Adrenal gland (tissue), 12 donors: Measurements from ENCODE around the gene PRKAR1B. TPM values are rescaled to one million over a fixed set of nuclear protein-coding genes. Genes with fewer than 3 reads are reported as not detected.
A peak's percentile ranks its signal among the peaks of the same experiment; 100 is the strongest.

ENCODE experiments used
- DNase-seq, 7 donors: peaks; one replicate each; pipeline ENCODE4 v3.0.0-alpha.2; 2019 to 2020
- H3K27ac ChIP-seq, 5 donors: fragments of 200-600 bp; sonication (generic) in 4 of 5; 1 replicate in 3 of 5; 2 replicates in 2 of 5; pipeline versions ENCODE4 v1.5.1 to v1.8.0; 2016 to 2020; ENCODE audit warnings: mild to moderate bottlenecking in 1 of 5
- H3K27me3 ChIP-seq: fragments of 200-600 bp; 2 replicates; pipeline ENCODE4 v1.8.0; 2021
- H3K36me3 ChIP-seq, 2 donors: fragments of 200-600 bp; replicated peaks in 1 of 2; 1 replicate in 1 of 2; 2 replicates in 1 of 2; pipeline versions ENCODE4 v1.5.1 to v1.8.0; 2018 to 2022
- H3K4me1 ChIP-seq, 2 donors: fragments of 200-600 bp; replicated peaks in 1 of 2; 1 replicate in 1 of 2; 2 replicates in 1 of 2; pipeline versions ENCODE4 v1.5.1 to v1.8.0; 2018 to 2021
- H3K4me3 ChIP-seq, 4 donors: fragments of 200-600 bp; sonication (generic) in 3 of 4; one replicate each; pipeline ENCODE4 v1.5.1; 2016 to 2018
- H3K9me3 ChIP-seq, 3 donors: fragments of 200-600 bp; sonication (generic) in 1 of 3; replicated peaks in 1 of 3; 1 replicate in 2 of 3; 2 replicates in 1 of 3; pipeline versions ENCODE4 v1.5.1 to v1.8.0; 2016 to 2021
- CTCF ChIP-seq, 6 experiments: fragments of 450-650 bp in 4 of 6; fragments of 200-600 bp in 2 of 6; sonication (generic) in 1 of 6; IDR thresholded peaks; 1 replicate in 5 of 6; 2 replicates in 1 of 6; pipeline versions ENCODE4 v1.5.1 to v1.8.0; 2016 to 2021; ENCODE audit warnings: antibody characterized with exemption in 6 of 6, mild to moderate bottlenecking in 2 of 6, moderate library complexity in 1 of 6
- POLR2A ChIP-seq, 2 donors: fragments of 450-650 bp; IDR thresholded peaks; one replicate each; pipeline ENCODE4 v1.6.1; 2017; ENCODE audit warnings: antibody characterized with exemption in 2 of 2, mild to moderate bottlenecking in 2 of 2, moderate library complexity in 1 of 2
- WGBS, 4 donors: extraction: QIAGEN DNeasy Blood & Tissue Kit in 2 of 4; methylation state at CpG; one replicate each; pipeline versions ENCODE4 v1.1.5 to v1.1.7; 2013 to 2017; 5-methylcytosine and 5-hydroxymethylcytosine counted together
- intact Hi-C, 2 donors: fragments of 100-400 bp; cut with DNase I; formaldehyde crosslinking; loops; one replicate each; pipeline versions ENCODE4 v1.14.1 to v1.15.0; 2022 to 2023
- polyA plus RNA-seq, 3 donors: library from polyadenylated mRNA; stranded (reverse); fragments of 200-250 nt in 2 of 3; fragments of 350-450 nt in 1 of 3; fragmentation: Illumina TruSeq in 1 of 3; extraction: RNeasy Lipid Tissue Mini Kit (QIAGEN cat#74804) in 1 of 3; gene quantifications; one replicate each; pipeline ENCODE4 v1.2.3, GENCODE V29; 2013 to 2014
- total RNA-seq, 9 donors: library from RNA; depleted of rRNA in 4 of 9; stranded (reverse); fragments of >200 nt in 4 of 9; fragments of 120-200 nt in 1 of 9; fragmentation: NEBNext Ultra II Directional in 1 of 9; extraction: Animal tissue kit (Norgen Biotek cat#: 25700) in 1 of 9; gene quantifications; one replicate each; pipeline versions ENCODE4 v1.1.0 to v1.2.4, GENCODE V29; 2013 to 2023
- donor health status: healthy with polysubstance abuse.
- donor health status: Bipolar disorder and iron deficiency.
- donor health status: DM: yes; HTN: yes; CAD: no.
- donor health status: DM: no; HTN: no; CAD: no.
- donor health status: DM: no; HTN: no; CAD: no.
- donor health status: DM: yes; HTN: yes; CAD: no.

Gene PRKAR1B
- total and polyA plus RNA-seq, 12 donors, result 5.2 to 21.5 (median 11.7) TPM

GRCh38 chr7:742791-743190 is 15.7 kb upstream of the PRKAR1B start:
- H3K27ac ChIP-seq, result no peak overlapping the region
- DNase-seq, result no peak
- H3K4me1 ChIP-seq, result no peaks in the 10 kb centered on the region
- H3K36me3 ChIP-seq, result peaks cover 0 to 23% of the 10 kb centered on the region in 2 donors
- 82 to 96% (median 86%) methylated on average over 7 to 8 of the region's 8 CpGs for WGBS, 4 donors
- no peaks in the 10 kb centered on the region for H3K27me3 ChIP-seq
- H3K9me3 ChIP-seq, result no peaks in the 10 kb centered on the region
- H3K4me3 ChIP-seq, result no peak overlapping the region
- intact Hi-C loops, result no loop called here
- TF ChIP-seq CTCF (IDR thresholded peaks at IDR 0.05) (no peak), POLR2A (IDR thresholded peaks at IDR 0.05) (no peak)

- intact Hi-C loops, result no loop called here
- Histone ChIP-seq H3K4me3 (no peak overlapping the region), H3K27ac (no peak overlapping the region), H3K9me3 (no peaks in the 10 kb centered on the region), H3K36me3 (peaks cover 0 to 23% of the 10 kb centered on the region in 2 donors), H3K27me3 (no peaks in the 10 kb centered on the region), H3K4me1 (no peaks in the 10 kb centered on the region)
- 88 to 96% (median 93%) methylated on average over 9 to 15 of the region's 15 CpGs for WGBS, 4 donors
- TF ChIP-seq CTCF (IDR thresholded peaks at IDR 0.05) (no peak), POLR2A (IDR thresholded peaks at IDR 0.05) (no peak)
- DNase-seq, result no peak
Observed at GRCh38 chr7:741850-742249, 14.8 kb upstream of the PRKAR1B start.

- no peak overlapping the region for H3K4me3 ChIP-seq
- TF ChIP-seq POLR2A (IDR thresholded peaks at IDR 0.05) (no peak), CTCF (IDR thresholded peaks at IDR 0.05) (no peak)
- WGBS, 4 donors, result 93 to 98% (median 97%) methylated on average over 11 to 17 of the region's 17 CpGs
- H3K36me3 ChIP-seq, result peaks cover 0 to 23% of the 10 kb centered on the region in 2 donors
- H3K9me3 ChIP-seq, result no peaks in the 10 kb centered on the region
- intact Hi-C loops, result no loop called here
- H3K4me1 ChIP-seq, result no peaks in the 10 kb centered on the region
- H3K27ac ChIP-seq, result no peak overlapping the region
- DNase-seq, result no peak
- H3K27me3 ChIP-seq, result no peaks in the 10 kb centered on the region
Observed at GRCh38 chr7:741191-741671, 14.2 kb upstream of the PRKAR1B start.

GRCh38 chr7:739983-740942 is 13.2 kb upstream of the PRKAR1B start:
- Histone ChIP-seq H3K27me3 (no peaks in the 10 kb centered on the region), H3K4me3 (no peak overlapping the region), H3K27ac (no peak overlapping the region), H3K4me1 (no peaks in the 10 kb centered on the region), H3K9me3 (no peaks in the 10 kb centered on the region), H3K36me3 (peaks cover 0 to 23% of the 10 kb centered on the region in 2 donors)
- intact Hi-C loops, result no loop called here
- no peak for TF ChIP-seq CTCF (IDR thresholded peaks at IDR 0.05)
- TF ChIP-seq POLR2A (IDR thresholded peaks at IDR 0.05), result no peak
- DNase-seq, result peak in 1 of 7 donors; percentile 7
- WGBS, 4 donors, result 93 to 98% (median 96%) methylated on average over 17 to 46 of the region's 46 CpGs
